HG02623 (cell line): ENCODE results near the gene RPN2.

Source experiments
- ATAC-seq: cut with Tn5 transposase; IDR thresholded peaks from one replicate; pipeline ENCODE4 v1.9.1; 2021; ENCODE audit warnings: moderate library complexity; ENCODE audit not compliant: unreplicated experiment

The RPN2 gene

DNA sequence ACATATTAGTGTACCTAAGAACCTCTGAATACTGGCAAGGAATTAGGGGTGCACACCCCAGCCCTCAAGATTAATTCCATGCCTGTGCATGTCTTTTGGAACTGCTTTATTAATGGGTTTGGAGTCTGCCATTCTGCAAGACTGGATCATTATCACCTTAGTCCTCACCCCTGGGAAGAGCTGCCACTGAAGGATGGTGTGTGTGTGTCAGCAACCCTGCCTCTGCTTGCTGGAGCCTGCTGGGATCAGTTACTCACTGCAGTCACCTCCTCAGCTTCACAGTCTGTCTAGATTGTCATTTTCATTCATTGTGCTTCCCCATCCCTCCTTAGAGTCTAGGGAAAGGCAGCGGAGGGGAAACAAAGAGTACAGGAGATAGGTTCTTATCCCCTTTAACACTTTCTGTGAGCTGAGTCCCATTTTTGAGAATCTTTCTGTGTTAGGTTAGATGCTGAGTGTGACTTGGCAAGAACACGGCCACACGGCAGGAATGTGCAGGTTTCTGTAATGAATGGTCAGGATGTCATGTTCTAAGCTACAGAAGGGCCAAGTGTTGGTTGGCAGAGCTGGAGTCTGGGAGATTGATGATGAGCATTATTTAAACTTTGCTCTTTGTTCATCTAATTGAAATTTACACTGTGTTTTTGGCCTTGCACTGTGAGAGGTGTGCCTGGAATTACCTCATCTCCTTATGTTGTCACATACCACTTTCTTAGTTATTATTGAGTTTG, 61.4 kb downstream of the RPN2 start:
- no peak for ATAC-seq

DNA sequence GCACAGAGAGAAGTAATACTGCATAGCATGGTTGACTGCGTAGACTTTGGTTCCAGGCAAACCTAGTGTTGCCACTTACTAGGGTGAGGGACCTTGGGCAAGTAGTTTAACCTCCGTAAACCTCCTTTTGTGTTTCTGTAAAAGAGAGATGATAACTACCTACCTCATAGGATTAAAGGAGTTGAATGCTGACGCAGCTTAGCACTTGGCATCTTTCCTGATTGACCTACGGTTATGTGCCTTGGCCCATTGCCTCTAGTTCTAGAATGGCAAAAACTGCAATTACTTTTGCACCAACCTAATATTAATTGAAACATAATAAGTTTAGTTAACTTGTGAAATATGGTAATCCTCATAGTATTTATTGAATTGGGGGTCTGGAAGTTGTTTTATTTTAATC, 63.4 kb downstream of the RPN2 start:
- no peak for ATAC-seq

DNA sequence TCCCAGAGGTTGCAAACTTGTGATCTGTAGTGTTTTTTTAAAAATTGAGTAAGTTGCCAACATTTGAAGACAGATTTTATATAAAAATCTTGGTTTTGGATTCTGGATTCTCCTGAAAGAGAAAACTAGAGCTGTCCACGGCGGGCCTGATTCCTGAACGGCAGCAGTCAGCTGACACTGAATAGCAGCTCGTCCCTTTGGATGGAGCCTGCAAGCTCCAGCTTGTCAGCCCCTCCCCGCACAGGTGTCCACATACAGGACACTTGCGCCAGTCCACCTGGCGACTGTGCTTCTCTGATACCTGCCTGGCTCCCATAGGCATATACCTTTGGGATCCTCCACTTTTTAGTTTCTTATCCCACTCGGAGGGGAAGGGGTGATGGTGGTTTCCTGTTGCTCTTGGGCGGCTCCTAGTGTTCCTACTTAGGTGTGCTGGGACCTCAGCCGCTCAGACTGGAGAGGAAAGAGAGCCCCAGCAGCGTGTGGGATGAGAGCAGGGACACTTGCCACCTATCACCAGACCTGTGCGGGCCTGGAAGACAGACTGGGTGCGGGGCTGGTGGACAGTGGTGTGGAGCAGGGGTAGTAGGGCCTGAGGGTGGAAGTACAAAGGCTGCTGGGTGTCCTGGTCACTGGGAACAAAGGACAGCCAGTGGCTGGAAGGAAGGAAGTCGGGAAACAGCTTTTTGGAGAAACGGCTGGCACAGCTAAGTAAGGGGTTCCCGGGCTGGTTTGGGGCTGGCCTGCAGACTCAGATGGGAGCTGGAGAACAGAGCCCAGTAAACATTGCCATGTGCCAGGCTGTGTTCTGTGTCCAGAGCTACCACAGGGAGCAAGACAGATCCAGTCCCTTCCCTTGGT, 64.2 kb downstream of the RPN2 start:
- no peak for ATAC-seq

DNA sequence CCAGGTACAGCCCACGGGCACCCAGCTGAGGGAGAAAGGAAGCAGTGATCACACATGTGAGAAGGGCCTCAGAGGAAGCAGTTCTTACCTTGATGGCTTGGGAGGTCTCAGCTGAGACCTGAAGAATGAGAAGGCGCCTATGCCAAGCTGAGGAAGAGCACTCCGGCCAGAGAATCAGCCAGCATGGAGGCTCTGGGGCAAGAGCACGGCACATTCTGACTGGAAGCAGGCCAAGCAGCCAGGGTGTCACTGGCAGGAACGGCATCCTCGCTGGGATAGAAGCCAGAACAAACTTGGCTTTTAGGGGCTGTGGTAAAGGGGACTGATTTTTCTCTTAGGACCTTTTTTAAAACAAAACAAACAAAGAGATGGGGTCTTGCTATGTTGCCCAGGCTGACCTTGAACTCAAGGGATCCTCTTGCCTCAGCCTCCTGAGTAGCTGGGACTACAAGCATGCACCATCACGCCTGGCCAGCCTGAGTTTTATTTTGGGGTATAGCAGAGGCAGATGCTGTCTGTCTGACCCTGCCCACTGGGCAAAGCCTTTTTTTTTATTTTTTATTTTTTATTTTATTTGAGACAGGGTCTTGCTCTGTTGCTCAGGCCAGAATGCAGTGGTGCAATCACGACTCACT, 64.9 kb downstream of the RPN2 start:
- no peak for ATAC-seq

DNA sequence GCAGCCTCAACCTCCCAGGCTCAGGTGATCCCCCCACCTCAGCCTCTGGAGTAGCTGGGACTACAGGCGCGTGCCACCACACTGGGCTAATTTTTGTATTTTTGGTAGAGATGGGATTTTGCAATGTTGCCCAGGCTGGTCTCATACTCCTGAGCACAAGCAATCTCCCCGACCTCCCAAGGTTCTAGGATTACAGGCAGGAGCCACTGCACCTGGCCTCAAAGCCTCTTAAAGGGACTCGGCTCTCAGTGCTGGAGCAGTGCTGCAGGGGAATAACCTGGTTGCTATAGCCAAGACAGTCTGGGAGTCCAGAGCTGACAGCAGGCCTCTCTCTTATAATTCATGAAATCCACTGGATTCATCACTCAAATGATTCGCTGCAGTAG, 65.4 kb downstream of the RPN2 start:
- ATAC-seq: no peak

DNA sequence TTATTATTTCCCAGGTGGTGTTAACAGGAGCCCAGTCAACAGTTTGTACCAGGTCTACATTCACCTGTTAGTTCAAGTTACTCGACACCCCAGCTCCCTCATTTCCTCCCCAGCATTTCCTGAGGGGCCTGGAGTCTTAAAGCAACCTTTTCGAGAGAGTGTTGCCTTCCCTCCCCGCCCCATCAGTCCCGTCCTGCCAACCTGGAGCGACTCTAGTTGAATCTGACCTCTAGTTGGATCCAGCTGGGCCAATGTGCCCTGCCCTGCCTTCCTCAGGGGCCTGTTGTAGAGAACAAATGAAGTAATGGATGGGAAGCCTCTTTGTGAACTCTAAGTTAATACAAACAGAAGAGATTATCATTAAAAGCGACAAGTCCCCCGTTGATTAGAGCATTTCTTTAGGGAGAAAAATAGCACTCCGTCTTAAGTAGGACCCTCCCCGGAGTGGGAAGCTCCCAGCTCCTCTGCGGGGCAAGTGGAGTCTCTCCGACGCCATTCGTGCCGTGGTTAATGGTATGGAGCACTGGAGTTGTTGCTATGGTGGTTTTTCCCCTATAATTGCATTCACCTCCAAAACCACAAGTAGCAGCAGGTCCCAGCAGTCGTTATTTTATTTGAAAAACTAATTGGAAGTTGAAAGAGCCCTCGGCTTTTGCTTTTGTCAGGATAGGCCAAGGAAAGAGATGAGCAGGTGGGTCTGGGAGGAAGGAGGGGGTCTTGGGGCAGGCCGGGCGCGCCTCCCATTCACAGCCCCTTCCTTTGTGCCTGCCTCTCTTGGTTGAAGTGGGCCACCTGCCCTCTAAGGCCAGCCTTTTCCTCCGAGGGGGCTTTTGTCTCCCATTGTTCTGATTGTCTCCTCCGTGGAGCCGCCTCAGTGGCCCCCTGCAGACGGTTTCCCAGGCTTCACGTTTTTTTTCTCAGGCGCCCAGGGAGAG, 66.4 kb downstream of the RPN2 start:
- ATAC-seq: no peak

DNA sequence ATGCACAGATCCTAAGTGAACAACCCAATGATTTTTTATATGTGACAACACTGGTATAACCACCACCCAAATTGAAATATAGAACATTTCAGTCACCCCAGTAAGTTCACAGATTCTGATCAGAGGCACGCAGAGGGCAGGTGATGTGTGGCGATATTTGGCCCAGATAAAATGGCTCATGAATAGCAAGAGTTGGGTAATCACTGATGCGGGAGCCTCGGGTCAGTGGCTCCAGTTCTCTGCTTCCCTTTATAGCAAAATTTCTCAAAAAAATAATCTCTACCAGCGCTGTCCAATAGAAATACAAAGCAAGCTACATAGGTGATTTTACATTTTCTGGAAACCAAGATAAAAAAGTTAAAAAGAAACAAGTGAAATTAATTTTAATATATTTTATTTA, 67.6 kb downstream of the RPN2 start:
- no peak for ATAC-seq

DNA sequence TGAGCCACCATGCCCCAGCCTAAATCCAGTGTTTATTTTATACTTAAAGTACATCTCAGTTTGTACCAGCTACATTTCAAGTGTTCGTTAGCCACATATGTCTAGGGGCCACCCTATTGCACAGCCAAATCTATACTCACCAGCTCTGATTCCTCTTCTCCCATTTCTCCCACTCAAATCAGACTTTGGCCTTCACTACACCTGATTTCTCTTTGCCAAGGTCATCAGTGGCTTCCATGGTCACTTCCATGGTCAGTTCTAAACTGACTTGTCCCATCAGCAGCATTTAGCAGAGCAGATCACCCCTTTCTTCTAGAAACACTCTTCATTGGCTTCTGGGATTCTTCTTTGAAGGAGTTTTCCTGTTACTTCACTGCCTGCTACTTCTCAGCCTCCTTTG, 68.4 kb downstream of the RPN2 start:
- ATAC-seq: no peak

DNA sequence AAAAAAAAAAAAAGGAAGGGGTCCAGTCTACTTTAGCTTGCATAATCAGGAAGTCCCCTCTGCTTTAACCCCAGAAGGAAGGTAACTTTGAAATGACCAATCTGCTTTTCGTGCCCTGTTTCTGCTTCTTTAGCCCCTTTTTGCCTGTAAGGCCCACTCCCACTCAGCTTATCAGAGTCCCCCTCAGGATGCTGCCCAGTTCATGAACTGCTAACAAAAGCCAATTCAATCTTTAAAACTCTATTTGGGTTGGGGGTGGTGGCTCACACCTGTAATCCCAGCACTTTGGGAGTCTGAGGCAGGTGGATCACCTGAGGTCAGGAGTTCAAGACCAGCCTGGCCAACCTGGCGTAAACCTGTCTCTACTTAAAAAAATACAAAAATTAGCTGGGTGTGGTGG, 70.2 kb downstream of the RPN2 start:
- no peak for ATAC-seq

DNA sequence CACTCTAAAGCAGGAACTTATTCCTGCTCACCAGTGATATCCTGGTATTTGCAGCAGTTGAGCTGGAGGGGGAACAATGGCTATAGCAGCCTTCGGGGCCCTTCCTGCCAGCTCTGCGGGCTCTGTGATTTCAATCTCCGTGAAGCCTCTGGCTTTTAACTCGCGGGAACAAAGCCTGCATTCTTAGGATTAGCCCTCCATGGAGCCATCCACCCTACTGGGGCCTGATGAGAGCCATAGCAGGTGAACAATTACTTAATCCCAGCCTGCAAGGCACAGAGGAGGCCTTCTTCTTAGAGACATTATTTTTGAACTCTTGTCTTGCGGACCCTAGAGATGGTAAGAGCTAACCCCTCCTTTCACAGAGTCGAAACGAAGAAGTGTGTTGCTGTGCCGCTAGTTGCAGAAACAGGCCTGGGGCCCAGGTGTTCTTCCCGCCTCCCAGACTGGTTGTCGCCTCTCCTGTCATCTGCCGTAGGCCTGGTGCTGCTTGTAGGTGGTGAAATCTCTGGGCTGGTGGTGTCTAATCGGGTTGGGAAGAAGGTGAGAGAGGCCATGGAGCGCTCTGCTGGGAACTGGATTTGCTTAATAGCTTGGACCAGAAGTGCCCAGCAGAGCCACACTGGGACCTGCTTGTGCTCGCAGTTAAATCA, 72.8 kb downstream of the RPN2 start:
- ATAC-seq: no peak

DNA sequence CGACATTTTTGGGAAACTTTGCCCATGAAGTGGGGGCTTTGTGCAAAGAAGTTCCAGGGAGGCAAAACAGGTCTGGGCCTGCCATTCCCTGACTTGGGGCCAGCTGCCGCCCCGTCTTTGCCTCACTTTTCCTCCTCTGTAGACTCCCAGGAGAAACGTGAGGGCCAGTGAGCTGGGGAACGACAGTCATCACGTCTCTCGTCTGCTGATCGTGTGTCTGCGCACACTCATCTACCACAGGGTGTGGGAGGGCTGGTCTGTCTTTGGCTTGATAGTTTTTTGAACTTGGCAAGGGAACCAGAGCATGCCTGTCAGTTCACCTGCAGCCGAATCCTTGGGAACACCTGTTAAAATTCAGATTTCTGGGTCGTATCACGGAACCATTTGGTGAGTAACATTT, 74.0 kb downstream of the RPN2 start:
- no peak for ATAC-seq

DNA sequence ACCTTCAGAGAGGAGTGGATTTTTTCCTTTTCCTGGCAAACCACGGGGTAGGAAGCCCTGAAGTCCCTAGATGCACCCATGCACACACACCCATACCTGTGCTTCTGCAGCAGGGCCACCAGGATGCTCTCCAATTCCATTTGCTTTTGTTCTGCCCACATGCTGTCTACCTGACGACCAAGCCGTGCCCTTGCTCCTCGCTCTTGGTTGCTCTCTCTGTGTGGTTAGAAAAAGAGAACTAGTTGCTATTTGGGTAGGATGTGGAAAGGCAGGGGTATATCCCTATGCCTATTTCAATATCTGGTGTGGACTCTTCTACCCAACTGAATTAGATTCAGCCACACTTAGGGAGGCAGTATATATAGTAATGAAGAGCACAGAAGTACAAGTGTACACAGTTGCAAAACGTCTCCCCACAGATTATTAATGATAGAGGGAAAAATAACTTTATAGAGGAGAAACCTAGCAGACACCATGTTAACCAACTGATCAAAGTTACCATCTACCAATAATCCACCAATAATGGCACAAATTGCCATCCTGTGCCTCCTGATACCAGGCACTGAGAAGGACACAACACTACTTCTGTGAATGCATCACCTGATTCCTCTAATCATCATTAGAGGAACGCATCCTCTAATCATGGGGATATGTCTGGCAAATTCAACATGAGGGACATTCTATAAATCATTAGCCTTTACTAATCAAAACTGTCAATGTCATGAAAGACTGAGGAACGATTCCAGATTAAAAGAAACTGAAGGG, 75.2 kb downstream of the RPN2 start:
- ATAC-seq: no peak

DNA sequence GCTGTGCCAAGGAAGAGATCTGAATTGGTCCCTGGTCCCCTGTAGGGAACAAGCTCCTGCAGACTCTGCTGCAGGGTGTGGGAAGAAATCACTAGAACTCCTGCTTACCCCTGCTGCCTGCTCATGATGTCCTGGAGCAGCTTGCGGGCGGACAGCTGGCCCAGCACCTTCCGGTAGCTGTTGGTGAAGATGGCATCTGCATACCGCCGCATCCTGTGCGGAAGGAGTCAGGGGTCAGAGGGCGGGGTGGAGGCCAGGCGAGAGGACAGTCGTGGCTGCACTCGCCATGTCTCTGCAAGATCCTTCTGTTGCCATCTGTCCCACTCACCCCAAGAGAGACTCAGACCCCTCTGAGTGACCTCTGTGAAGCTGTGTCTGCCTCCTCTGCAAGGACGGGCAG, 77.2 kb downstream of the RPN2 start:
- ATAC-seq: no peak

DNA sequence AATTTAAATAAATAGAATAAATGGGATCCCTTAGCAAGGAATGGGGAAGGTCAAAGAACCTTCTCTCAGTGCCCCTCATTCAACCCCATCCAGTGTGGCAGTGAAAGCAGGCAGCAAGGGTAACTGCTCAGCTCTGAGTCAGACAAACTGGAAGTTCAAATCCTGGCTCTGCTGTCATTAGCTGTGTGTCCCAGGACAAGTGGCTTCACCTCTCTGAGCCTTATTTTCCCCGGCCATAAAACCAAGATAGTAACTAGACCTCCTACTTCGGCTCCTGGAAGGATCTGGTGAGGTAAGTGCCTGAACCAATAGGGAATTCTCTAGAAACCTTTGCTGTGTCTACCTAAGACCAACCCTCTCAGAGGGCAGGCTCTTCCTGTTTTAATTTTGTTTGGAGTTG, 78.4 kb downstream of the RPN2 start:
- ATAC-seq: no peak

DNA sequence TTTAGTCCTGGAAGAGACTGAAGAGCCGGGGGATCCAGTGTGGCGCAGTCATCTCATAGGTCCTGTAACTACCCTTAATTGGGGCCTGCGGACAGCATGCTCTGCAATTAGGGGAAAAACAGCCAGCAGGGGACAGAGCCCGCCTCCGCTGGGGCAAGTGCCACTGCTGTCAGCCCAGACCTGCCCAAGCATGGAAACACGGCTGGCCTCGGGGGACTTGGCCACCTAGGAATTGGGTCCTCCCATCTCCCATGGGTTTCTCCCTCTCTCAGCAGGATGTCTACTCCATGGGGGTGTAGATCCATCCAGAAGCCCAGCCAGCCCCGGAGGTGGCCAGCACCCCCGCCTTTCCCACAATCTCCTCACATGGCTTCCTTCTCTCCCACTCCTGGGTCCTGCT, 78.9 kb downstream of the RPN2 start:
- ATAC-seq: no peak

DNA sequence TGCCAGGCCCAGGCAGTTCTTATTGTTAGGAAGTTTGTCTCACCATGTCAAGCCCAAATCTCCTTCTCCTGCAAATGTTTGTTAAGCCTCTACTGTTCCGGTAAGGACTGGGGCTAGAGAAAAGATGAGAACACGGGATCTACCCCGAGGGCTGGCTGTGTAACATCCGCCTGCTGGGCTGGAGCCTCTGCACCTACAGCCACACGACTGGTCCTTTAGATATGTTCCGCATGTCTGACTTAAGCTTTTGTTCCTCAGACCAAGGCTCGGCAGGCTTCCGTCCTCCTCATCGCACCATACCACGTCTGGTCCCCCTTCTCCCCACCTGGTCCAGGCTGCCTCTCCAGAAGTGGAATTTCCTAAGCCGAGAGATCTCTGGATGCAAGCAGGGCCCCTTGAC, 79.9 kb downstream of the RPN2 start:
- no peak for ATAC-seq

DNA sequence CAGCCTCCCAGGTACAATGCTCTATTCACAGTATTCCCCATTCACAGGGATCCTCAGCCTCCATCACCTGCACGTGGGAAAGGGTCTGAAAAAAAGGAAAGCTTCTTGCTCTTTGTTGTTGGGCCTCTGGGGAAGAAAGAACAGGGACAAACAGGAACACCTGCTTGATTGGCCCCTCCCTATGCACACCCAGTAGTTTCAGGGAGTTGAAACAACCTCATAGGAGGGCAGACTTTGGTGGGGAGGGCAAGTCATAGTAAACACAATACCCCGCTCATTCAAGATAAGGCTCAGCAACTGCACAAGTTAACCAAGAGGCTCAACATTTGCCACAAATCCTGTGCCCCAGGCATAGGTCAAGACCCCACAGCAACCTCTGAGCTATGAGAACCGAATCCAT, 80.7 kb downstream of the RPN2 start:
- no peak for ATAC-seq

DNA sequence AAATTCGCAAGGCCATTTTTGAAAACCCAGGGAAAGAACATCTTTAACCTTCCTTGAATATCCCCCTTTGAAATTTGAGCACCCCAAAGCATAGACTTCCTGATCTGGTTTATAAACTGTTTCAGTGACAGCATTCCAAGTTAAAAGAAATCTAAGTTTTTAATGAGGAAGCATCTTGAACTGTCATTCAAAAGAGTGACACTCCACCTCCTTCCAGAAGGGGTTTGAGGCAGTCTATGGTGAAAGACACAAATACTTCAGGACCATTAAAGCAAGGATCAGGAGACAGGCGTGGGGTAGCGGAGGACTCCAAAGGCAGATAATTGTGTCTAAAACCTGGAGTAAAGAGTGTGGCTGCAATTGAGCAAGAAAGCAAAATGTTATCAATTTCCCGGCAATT, 81.8 kb downstream of the RPN2 start:
- ATAC-seq: no peak

DNA sequence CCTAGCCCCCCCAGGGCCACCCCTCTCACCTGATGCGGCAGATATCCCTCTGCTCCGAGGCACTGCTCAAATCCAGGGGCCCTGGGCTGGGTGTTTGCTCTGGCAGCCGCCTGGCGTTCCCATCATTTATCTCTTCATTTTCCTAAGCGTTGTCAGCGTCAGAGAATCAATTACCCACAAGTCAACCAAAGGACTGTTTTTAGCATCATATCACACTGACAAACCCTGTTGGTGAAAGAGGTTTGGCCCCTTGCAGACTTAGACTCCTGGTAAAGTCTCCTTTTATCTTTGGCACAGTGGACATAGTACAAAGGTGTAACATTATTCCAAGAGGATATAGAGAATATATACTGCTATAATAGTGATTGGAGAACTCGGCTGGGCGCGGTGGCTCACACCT, 82.6 kb downstream of the RPN2 start, which contains the start of gene GHRH:
Gene GHRH (minus strand): TSS at position 101 of the 400 bp plus-strand sequence. CDS start 4,925 bp downstream, outside the sequence.
- ATAC-seq: no peak

DNA sequence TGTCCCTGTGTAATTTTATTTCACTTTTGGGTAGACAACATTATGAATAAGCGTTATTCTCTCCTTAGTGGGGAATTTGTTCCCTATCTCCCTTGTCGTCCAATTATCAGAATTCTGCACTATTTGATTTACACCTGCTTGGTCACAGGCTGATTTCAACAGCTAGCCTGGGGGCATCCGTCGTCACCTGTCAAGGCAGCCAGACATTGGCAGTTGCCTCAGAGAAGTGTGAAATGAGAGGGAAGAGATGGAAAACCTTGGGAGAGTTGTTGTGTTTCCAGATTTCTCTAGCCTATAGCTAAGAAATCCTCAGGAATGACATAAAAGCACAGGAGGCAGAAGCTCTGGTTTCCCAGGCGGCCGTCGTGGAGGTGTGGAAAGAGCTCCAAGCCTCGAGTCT, 83.4 kb downstream of the RPN2 start:
- ATAC-seq: no peak
